Hematopoietic multipotent progenitor cell treated with erythropoietin and hydrocortisone succinate and interleukin-3 and kit ligand, for 17 days (in vitro differentiated cells): ENCODE data around the gene ATP4B.

Experiments used
- DNase-seq: peaks from one replicate; pipeline ENCODE4 v3.0.0-alpha.2; 2015; ENCODE audit warnings: low spot score

Gene ATP4B

GRCh38 chr13:113656831-113657671, 947 bp downstream of the ATP4B start:
- DNase-seq: no peak

GRCh38 chr13:113656003-113656588, 1.9 kb downstream of the ATP4B start:
- DNase-seq: no peak

GRCh38 chr13:113655346-113656002, 2.5 kb downstream of the ATP4B start:
- DNase-seq: no peak

- DNase-seq: no peak
Measured at GRCh38 chr13:113654591-113655345, 3.2 kb downstream of the ATP4B start.

- no peak for DNase-seq
Measured at GRCh38 chr13:113654175-113654560, 3.8 kb downstream of the ATP4B start.

- no peak for DNase-seq
Measured at GRCh38 chr13:113653264-113654174, 4.5 kb downstream of the ATP4B start.

- DNase-seq: no peak
Measured at GRCh38 chr13:113652404-113653263, 5.4 kb downstream of the ATP4B start.

- DNase-seq: no peak
Measured at GRCh38 chr13:113651511-113652403, 6.2 kb downstream of the ATP4B start.

- DNase-seq: no peak
Measured at GRCh38 chr13:113650731-113651148, 7.3 kb downstream of the ATP4B start.

- no peak for DNase-seq
Measured at GRCh38 chr13:113650275-113650674, 7.7 kb downstream of the ATP4B start.

- no peak for DNase-seq
Measured at GRCh38 chr13:113649212-113649611, 8.8 kb downstream of the ATP4B start.

GRCh38 chr13:113648216-113648610, 9.8 kb downstream of the ATP4B start:
- DNase-seq: no peak

- peak; percentile 28 for DNase-seq
Measured at GRCh38 chr13:113647351-113648215, 10.4 kb downstream of the ATP4B start.

GRCh38 chr13:113646921-113647340, 11.1 kb downstream of the ATP4B start:
- no peak for DNase-seq

- DNase-seq: no peak
Measured at GRCh38 chr13:113646376-113646775, 11.6 kb downstream of the ATP4B start.

GRCh38 chr13:113645329-113645728, 12.7 kb downstream of the ATP4B start:
- DNase-seq: no peak

GRCh38 chr13:113644800-113645199, 13.2 kb downstream of the ATP4B start:
- DNase-seq: no peak

GRCh38 chr13:113643593-113643992, 14.4 kb downstream of the ATP4B start:
- DNase-seq: no peak
